ENCODE data around the gene TTYH1.

The TTYH1 gene

GRCh38 chr19:54424660-54425381 lies 9.6 kb downstream of the TTYH1 start:
- DNase-seq = no peak

- DNase-seq = no peak
Measured at GRCh38 chr19:54425382-54425723, 10.1 kb downstream of the TTYH1 start.

GRCh38 chr19:54426291-54426931 lies 11.1 kb downstream of the TTYH1 start:
- no peak for DNase-seq

- DNase-seq = no peak
Measured at GRCh38 chr19:54427586-54427985, 12.3 kb downstream of the TTYH1 start.

GRCh38 chr19:54428323-54429175 lies 13.3 kb downstream of the TTYH1 start:
- DNase-seq = no peak

- DNase-seq = no peak
Measured at GRCh38 chr19:54429176-54429495, 13.9 kb downstream of the TTYH1 start.

GRCh38 chr19:54429545-54430227 lies 14.4 kb downstream of the TTYH1 start:
- no peak for DNase-seq

GRCh38 chr19:54430306-54431254 lies 15.3 kb downstream of the TTYH1 start:
- DNase-seq = no peak

- no peak for DNase-seq
Measured at GRCh38 chr19:54431255-54431838, 16.1 kb downstream of the TTYH1 start.

- no peak for DNase-seq
Measured at GRCh38 chr19:54432144-54432738, 17.0 kb downstream of the TTYH1 start.

GRCh38 chr19:54433697-54434096 lies 18.4 kb downstream of the TTYH1 start:
- no peak for DNase-seq

GRCh38 chr19:54434112-54434872 lies 19.0 kb downstream of the TTYH1 start:
- no peak for DNase-seq

- no peak for DNase-seq
Measured at GRCh38 chr19:54434873-54435214, 19.6 kb downstream of the TTYH1 start.

GRCh38 chr19:54435551-54436016 lies 20.3 kb downstream of the TTYH1 start:
- no peak for DNase-seq

GRCh38 chr19:54436031-54436523 lies 20.8 kb downstream of the TTYH1 start:
- no peak for DNase-seq

- DNase-seq = no peak
Measured at GRCh38 chr19:54436628-54437252, 21.5 kb downstream of the TTYH1 start.

- DNase-seq = no peak
Measured at GRCh38 chr19:54439174-54439851, 24.0 kb downstream of the TTYH1 start.

- DNase-seq = no peak
Measured at GRCh38 chr19:54440641-54441040, 25.4 kb downstream of the TTYH1 start.

GRCh38 chr19:54444737-54445136 lies 29.5 kb downstream of the TTYH1 start:
- DNase-seq = no peak

Measured in NCI-H1048 (cell line).